Caco-2 (cell line): ENCODE measurements around the gene SLFN12L. TPM values are rescaled to one million over a fixed set of nuclear protein-coding genes. Genes with fewer than 3 reads are reported as not detected.

Experiments used
- BruUV-seq: library from RNA; stranded (reverse); fragments of 400-500 nt; replicated peaks from 2 replicates; lab custom pipeline; 2021; lab: Mats Ljungman, UMichigan
- CTCF ChIA-PET: fragments of 300-600 bp; sonication (Branson Sonifier 250); formaldehyde crosslinking; loops from one replicate; lab custom pipeline; 2022; ENCODE audit warnings: antibody characterized with exemption; lab: Charles Lee
- POLR2A ChIA-PET: fragments of 300-600 bp; sonication (Branson Sonifier 250); formaldehyde crosslinking; loops from one replicate; lab custom pipeline; 2022; ENCODE audit warnings: antibody characterized with exemption; lab: Charles Lee
- DNase-seq, 2 experiments: peaks; one replicate each; pipeline versions ENCODE4 v3.0.0 to v3.0.0-alpha.2; 2020 to 2022
- H3K27me3 ChIP-seq: replicated peaks from 2 replicates; pipeline ENCODE4 v1.6.0; 2011; ENCODE audit warnings: low read length; ENCODE audit not compliant: control insufficient read depth, insufficient read depth
- H3K36me3 ChIP-seq: 2 replicates; pipeline ENCODE4 v1.5.1; 2011; ENCODE audit warnings: low read length; ENCODE audit not compliant: control insufficient read depth, insufficient read depth
- H3K4me1 ChIP-seq: fragments of 250-450 bp; sonication (Bioruptor Pico); 2 replicates; pipeline ENCODE4 v1.5.1; 2020; ENCODE audit warnings: mild to moderate bottlenecking
- H3K4me3 ChIP-seq: 2 replicates; pipeline ENCODE4 v1.5.1; 2011; ENCODE audit warnings: low read depth, mild to moderate bottlenecking, control low read depth, low read length
- H3K9me3 ChIP-seq: fragments of 250-450 bp; sonication (Bioruptor Pico); 2 replicates; pipeline ENCODE4 v1.5.1; 2020; ENCODE audit warnings: mild to moderate bottlenecking, moderate library complexity
- H3K27ac Mint-ChIP-seq: one replicate; pipeline ENCODE4 v1.8.0; 2022; ENCODE audit warnings: mixed read lengths; ENCODE audit not compliant: unreplicated experiment
- H3K27me3 Mint-ChIP-seq: one replicate; pipeline ENCODE4 v1.8.0; 2022; ENCODE audit warnings: mixed read lengths; ENCODE audit not compliant: insufficient read depth, unreplicated experiment
- H3K36me3 Mint-ChIP-seq: one replicate; pipeline ENCODE4 v1.8.0; 2022; ENCODE audit warnings: mild to moderate bottlenecking, mixed read lengths; ENCODE audit not compliant: insufficient read depth, unreplicated experiment
- H3K4me1 Mint-ChIP-seq: one replicate; pipeline ENCODE4 v1.8.0; 2022; ENCODE audit warnings: low read depth, mixed read lengths; ENCODE audit not compliant: unreplicated experiment
- H3K4me3 Mint-ChIP-seq: one replicate; pipeline ENCODE4 v1.8.0; 2022; ENCODE audit warnings: mild to moderate bottlenecking, moderate library complexity, mixed read lengths; ENCODE audit not compliant: unreplicated experiment
- H3K9me3 Mint-ChIP-seq: one replicate; pipeline ENCODE4 v1.8.0; 2022; ENCODE audit warnings: mixed read lengths; ENCODE audit not compliant: unreplicated experiment
- CTCF ChIP-seq, 2 experiments: fragments of 200-600 bp in 1 of 2; IDR thresholded peaks; 1 replicate in 1 of 2; 2 replicates in 1 of 2; pipeline versions ENCODE4 v1.5.1 to v1.8.0; 2011 to 2022; ENCODE audit warnings: antibody characterized with exemption in 1 of 2, control low read depth in 1 of 2, inconsistent platforms in 1 of 2, low read depth in 1 of 2, low read length in 1 of 2, mild to moderate bottlenecking in 1 of 2, moderate library complexity in 1 of 2; ENCODE audit not compliant: insufficient read depth in 1 of 2, severe bottlenecking in 1 of 2, unreplicated experiment in 1 of 2
- intact Hi-C: fragments of 100-400 bp; cut with micrococcal nuclease; formaldehyde crosslinking; loops from one replicate; pipeline ENCODE4 v1.10.0; 2022; ENCODE audit not compliant: unreplicated experiment
- total RNA-seq: library from RNA; stranded (reverse); gene quantifications from 2 replicates; pipeline ENCODE4 v1.2.3, GENCODE V29; 2022

SLFN12L gene
- total RNA-seq, 1 experiment from 2014 or later, result not detected

GRCh38 chr17:35559495-35560210 lies 22.2 kb upstream of the SLFN12L start:
- CTCF ChIA-PET, result no interaction called here
- Histone ChIP-seq H3K36me3 (no peaks in the 10 kb centered on the region), H3K4me1 (no peaks in the 10 kb centered on the region), H3K27me3 (no peaks in the 10 kb centered on the region), H3K4me3 (no peak overlapping the region), H3K9me3 (no peaks in the 10 kb centered on the region)
- POLR2A ChIA-PET, result no interaction called here
- no peaks in the 10 kb centered on the region for H3K36me3 Mint-ChIP-seq
- no peak for DNase-seq
- H3K9me3 Mint-ChIP-seq, result no peaks in the 10 kb centered on the region
- no peak for TF ChIP-seq CTCF (IDR thresholded peaks at IDR 0.05; ENCODE audit: insufficient read depth in 1 of 2, low read depth in 1 of 2, low read length in 1 of 2, severe bottlenecking in 1 of 2, unreplicated experiment in 1 of 2)
- intact Hi-C loops, result no loop called here
- H3K27ac Mint-ChIP-seq, result no peak overlapping the region
- H3K4me3 Mint-ChIP-seq, result no peak overlapping the region
- H3K4me1 Mint-ChIP-seq, result no peaks in the 10 kb centered on the region
- BruUV-seq, result no TSS peak
- peaks cover 14% of the 10 kb centered on the region for H3K27me3 Mint-ChIP-seq

GRCh38 chr17:35557353-35557752 lies 19.9 kb upstream of the SLFN12L start:
- no peak overlapping the region for H3K27ac Mint-ChIP-seq
- ChIA-PET CTCF (no interaction called here), POLR2A (no interaction called here)
- no peaks in the 10 kb centered on the region for H3K9me3 Mint-ChIP-seq
- no peaks in the 10 kb centered on the region for H3K4me1 Mint-ChIP-seq
- intact Hi-C loops, result no loop called here
- Histone ChIP-seq H3K4me3 (no peak overlapping the region), H3K27me3 (no peaks in the 10 kb centered on the region; the same call in 1 of the 2 replicates), H3K9me3 (no peaks in the 10 kb centered on the region), H3K36me3 (no peaks in the 10 kb centered on the region), H3K4me1 (no peaks in the 10 kb centered on the region)
- DNase-seq, result no peak
- BruUV-seq, result no TSS peak
- no peak for TF ChIP-seq CTCF (IDR thresholded peaks at IDR 0.05; ENCODE audit: insufficient read depth in 1 of 2, low read depth in 1 of 2, low read length in 1 of 2, severe bottlenecking in 1 of 2, unreplicated experiment in 1 of 2)
- no peaks in the 10 kb centered on the region for H3K36me3 Mint-ChIP-seq
- H3K27me3 Mint-ChIP-seq, result peaks cover 15% of the 10 kb centered on the region
- no peak overlapping the region for H3K4me3 Mint-ChIP-seq

GRCh38 chr17:35555691-35556090 lies 18.2 kb upstream of the SLFN12L start:
- no peaks in the 10 kb centered on the region for H3K9me3 Mint-ChIP-seq
- no peak overlapping the region for H3K4me3 ChIP-seq
- ChIA-PET CTCF (interaction anchor here (0.7 to 1.5 kb wide), 5 partner anchors 58 to 209 kb away, joined by 3 to 10 read pairs (median 4); no protein-coding TSS in a partner anchor), POLR2A (no interaction called here)
- no peaks in the 10 kb centered on the region for H3K4me1 Mint-ChIP-seq
- intact Hi-C loops, result no loop called here
- peaks cover 19% of the 10 kb centered on the region for H3K27me3 Mint-ChIP-seq
- no TSS peak for BruUV-seq
- no peaks in the 10 kb centered on the region for H3K36me3 Mint-ChIP-seq
- H3K4me3 Mint-ChIP-seq, result no peak overlapping the region
- peak in 1 of 2 experiments; percentile 28 for DNase-seq
- H3K36me3 ChIP-seq, result no peaks in the 10 kb centered on the region
- no peak overlapping the region for H3K27ac Mint-ChIP-seq
- H3K4me1 ChIP-seq, result no peaks in the 10 kb centered on the region
- TF ChIP-seq CTCF (IDR thresholded peaks at IDR 0.05; ENCODE audit: insufficient read depth in 1 of 2, low read depth in 1 of 2, low read length in 1 of 2, severe bottlenecking in 1 of 2, unreplicated experiment in 1 of 2), result peak; percentile 23 to 50
- no peaks in the 10 kb centered on the region for H3K9me3 ChIP-seq
- no peaks in the 10 kb centered on the region; the same call in 1 of the 2 replicates for H3K27me3 ChIP-seq
